GM12864 (cell line): Measurements from ENCODE around the gene GPC2.
A peak's percentile ranks its signal among the peaks of the same experiment; 100 is the strongest.

ENCODE experiments used
- DNase-seq: peaks from one replicate; pipeline ENCODE4 v3.0.0-alpha.2; 2011; ENCODE audit warnings: low read depth
- H3K4me3 ChIP-seq: 2 replicates; pipeline ENCODE4 v1.5.1; 2011; ENCODE audit warnings: mild to moderate bottlenecking, low read depth, low read length, control low read depth
- TF ChIP-seq, protein P1 (sequence below): IDR thresholded peaks from 2 replicates; pipeline ENCODE4 v1.5.1; 2011; ENCODE audit warnings: low read depth, mild to moderate bottlenecking, moderate library complexity, low read length, control low read depth, inconsistent platforms; ENCODE audit errors: missing control alignments

Gene GPC2

DNA sequence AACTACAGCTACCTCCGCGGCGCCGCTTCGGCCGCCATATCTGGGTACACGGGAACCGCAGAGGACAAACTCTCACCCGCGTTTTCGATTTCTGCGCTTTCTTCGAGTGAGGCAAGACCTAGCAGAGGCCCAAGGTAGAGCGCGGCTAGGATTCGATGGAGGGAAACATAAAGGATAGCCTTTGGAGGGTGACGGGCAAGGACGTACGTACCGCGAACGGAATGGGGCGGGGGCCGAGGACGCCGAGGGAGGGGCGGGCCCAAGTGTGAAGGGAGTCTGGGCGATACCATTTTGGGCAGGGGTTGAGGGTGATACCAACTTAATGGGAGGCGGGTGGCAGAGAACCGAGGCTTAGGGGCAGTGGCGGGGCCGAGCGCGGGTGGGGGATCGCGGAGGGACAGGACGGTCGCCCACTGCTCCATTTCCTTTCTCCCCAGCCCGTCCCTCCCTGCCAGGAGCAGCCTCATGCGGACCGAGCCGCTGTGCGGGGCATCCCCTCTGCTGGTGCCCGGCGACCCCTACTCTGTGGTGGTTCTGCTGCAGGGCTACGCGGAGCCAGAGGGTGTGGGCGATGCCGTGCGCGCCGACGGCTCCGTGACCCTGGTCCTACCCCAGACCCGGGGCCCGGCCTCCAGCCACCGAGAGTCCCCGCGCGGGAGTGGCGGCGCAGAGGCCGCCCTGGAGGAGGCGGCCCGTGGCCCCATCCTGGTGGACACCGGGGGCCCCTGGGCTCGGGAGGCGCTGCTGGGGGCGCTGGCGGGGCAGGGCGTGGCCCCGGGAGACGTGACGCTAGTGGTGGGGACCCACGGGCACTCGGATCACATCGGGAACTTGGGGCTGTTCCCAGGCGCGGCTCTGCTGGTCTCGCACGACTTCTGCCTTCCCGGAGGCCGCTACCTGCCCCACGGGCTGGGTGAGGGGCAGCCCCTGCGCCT, 50.0 kb downstream of the GPC2 start, which contains the start of gene MBLAC1:
TSS of gene MBLAC1 (plus strand) at position 37 of the 935 bp plus-strand sequence. CDS start at position 466, 429 bp downstream.
- DNase-seq: peak; percentile 89
- H3K4me3 ChIP-seq: peak within 1 kb of the TSS; percentile 87
- TF ChIP-seq, protein P1, sequence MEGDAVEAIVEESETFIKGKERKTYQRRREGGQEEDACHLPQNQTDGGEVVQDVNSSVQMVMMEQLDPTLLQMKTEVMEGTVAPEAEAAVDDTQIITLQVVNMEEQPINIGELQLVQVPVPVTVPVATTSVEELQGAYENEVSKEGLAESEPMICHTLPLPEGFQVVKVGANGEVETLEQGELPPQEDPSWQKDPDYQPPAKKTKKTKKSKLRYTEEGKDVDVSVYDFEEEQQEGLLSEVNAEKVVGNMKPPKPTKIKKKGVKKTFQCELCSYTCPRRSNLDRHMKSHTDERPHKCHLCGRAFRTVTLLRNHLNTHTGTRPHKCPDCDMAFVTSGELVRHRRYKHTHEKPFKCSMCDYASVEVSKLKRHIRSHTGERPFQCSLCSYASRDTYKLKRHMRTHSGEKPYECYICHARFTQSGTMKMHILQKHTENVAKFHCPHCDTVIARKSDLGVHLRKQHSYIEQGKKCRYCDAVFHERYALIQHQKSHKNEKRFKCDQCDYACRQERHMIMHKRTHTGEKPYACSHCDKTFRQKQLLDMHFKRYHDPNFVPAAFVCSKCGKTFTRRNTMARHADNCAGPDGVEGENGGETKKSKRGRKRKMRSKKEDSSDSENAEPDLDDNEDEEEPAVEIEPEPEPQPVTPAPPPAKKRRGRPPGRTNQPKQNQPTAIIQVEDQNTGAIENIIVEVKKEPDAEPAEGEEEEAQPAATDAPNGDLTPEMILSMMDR: no peak

DNA sequence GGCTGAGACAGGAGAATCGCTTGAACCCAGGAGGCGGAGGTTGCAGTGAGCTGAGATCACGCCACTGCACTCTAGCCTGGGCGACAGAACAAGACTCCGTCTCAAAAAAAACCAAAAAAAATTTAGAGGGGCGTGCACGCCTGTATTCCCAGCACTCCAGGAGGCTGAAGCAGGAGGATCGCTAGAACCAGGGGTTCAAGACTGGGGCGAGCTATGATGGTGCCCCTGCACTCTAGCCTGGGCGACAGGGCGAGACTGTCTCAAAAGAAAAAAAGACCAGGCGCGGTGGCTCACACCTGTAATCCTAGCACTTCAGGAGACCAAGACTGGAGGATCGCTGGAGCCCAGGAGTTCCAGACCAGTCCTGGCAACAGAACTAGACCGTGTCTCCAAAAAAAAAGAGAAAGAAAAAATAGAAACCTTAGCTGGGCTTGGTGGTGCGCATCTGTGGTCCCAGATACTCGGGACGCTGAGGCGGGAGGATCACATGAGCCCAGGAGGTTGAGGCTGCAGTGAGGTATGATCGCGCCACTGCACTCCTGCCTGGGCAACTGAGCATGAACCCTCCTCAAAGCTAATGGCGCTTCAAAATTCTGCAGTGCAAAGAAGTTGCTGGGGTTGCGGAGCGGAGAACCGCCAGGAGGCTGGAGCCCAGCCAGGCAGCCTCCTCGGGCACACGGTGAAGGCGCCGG, 50.8 kb downstream of the GPC2 start:
- H3K4me3 ChIP-seq: peak overlapping the region; percentile 87
- TF ChIP-seq, protein P1: no peak
- no peak for DNase-seq

DNA sequence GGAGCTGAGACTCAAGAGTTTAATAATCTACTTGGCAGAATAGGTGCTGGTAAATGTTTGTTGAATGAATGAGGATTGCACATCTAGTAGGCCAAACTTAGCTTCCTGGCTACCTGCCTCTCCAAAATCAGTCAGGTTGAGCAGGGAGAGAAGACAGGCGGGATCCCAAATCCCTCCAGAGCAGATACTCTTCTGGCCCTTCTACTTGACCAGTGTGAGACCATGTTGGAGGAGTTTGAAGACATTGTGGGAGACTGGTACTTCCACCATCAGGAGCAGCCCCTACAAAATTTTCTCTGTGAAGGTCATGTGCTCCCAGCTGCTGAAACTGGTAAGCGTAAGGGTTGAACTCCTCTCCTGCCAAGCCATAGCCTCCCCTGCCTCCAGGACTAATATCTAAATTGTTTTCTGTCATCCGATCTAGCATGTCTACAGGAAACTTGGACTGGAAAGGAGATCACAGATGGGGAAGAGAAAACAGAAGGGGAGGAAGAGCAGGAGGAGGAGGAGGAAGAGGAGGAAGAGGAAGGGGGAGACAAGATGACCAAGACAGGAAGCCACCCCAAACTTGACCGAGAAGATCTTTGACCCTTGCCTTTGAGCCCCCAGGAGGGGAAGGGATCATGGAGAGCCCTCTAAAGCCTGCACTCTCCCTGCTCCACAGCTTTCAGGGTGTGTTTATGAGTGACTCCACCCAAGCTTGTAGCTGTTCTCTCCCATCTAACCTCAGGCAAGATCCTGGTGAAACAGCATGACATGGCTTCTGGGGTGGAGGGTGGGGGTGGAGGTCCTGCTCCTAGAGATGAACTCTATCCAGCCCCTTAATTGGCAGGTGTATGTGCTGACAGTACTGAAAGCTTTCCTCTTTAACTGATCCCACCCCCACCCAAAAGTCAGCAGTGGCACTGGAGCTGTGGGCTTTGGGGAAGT, 52.6 kb downstream of the GPC2 start:
- no peak overlapping the region for H3K4me3 ChIP-seq
- TF ChIP-seq, protein P1: no peak
- DNase-seq: no peak

DNA sequence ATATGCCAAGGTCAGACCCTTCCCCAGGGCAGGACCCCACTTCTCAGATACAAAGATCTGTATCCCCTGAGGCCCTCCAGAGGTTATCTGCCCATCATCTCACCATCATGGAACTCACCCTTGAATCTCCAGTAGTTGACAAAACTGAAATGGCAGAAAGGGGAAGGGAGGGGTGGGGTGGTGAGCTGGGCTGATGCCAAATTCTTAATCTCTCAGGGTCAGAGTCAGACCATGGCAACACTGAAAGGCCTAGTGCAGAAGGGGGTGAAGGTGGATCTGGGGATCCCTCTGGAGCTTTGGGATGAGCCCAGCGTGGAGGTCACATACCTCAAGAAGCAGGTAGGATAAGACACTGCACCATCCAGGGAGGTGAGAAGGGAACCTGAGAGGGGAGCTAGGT, 54.6 kb downstream of the GPC2 start:
- TF ChIP-seq, protein P1: no peak
- DNase-seq: no peak
- H3K4me3 ChIP-seq: no peak overlapping the region

- H3K4me3 ChIP-seq: no peak overlapping the region
- no peak for DNase-seq
- TF ChIP-seq, protein P1: no peak
Observed at GRCh38 chr7:100122067-100122466, 55.1 kb downstream of the GPC2 start.

DNA sequence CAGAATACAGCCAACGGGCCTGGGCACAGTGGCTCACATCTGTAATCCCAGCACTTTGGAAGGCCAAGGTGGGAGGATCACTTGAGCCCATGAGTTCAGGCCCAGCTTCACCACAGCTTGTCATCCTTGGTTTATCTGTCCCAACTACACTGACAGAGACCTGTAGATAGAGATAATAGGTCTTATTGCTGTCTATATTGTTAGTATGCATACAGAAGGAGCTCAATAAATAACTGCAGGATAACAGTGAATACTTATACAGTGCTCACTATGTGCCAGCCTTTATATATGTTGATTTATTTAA, 56.5 kb downstream of the GPC2 start:
- DNase-seq: no peak
- H3K4me3 ChIP-seq: no peak overlapping the region; the same call in 1 of the 2 replicates
- TF ChIP-seq, protein P1: no peak
